ENCODE measurements around the gene PROCA1.
A peak's percentile ranks its signal among the peaks of the same experiment; 100 is the strongest.

Gene PROCA1

GRCh38 chr17:28734712-28735241 lies 23.1 kb upstream of the PROCA1 start:
- no peaks in the 10 kb centered on the region for H3K27me3 ChIP-seq (replicated peaks)
- no peak for TF ChIP-seq CTCF (IDR thresholded peaks at IDR 0.05; ENCODE audit: low read depth, low read length, missing control alignments)
- no peak for DNase-seq
- no peak overlapping the region for H3K27ac ChIP-seq
- in situ Hi-C loops (cut with HindIII; ENCODE audit: low pct_ligation_motif_present, low sequenced_read_pairs): no loop called here
- H3K36me3 ChIP-seq (replicated peaks): no peaks in the 10 kb centered on the region
- H3K4me3 ChIP-seq (ENCODE audit: low read depth, low read length): no peak overlapping the region

GRCh38 chr17:28733346-28733745 lies 21.7 kb upstream of the PROCA1 start:
- H3K27ac ChIP-seq: no peak overlapping the region
- no peak overlapping the region for H3K4me3 ChIP-seq (ENCODE audit: low read depth, low read length)
- no peak for DNase-seq
- no peak for TF ChIP-seq CTCF (IDR thresholded peaks at IDR 0.05; ENCODE audit: low read depth, low read length, missing control alignments)
- in situ Hi-C loops (cut with HindIII; ENCODE audit: low pct_ligation_motif_present, low sequenced_read_pairs): no loop called here
- no peaks in the 10 kb centered on the region for H3K36me3 ChIP-seq (replicated peaks)
- no peaks in the 10 kb centered on the region for H3K27me3 ChIP-seq (replicated peaks)

- no peak overlapping the region for H3K4me3 ChIP-seq (ENCODE audit: low read depth, low read length)
- peaks cover 3% of the 10 kb centered on the region for H3K36me3 ChIP-seq (replicated peaks)
- in situ Hi-C loops (cut with HindIII; ENCODE audit: low pct_ligation_motif_present, low sequenced_read_pairs): no loop called here
- H3K27ac ChIP-seq: no peak overlapping the region
- no peak for DNase-seq
- H3K27me3 ChIP-seq (replicated peaks): no peaks in the 10 kb centered on the region
- no peak for TF ChIP-seq CTCF (IDR thresholded peaks at IDR 0.05; ENCODE audit: low read depth, low read length, missing control alignments)
Observed at GRCh38 chr17:28729950-28730330, 18.3 kb upstream of the PROCA1 start.

GRCh38 chr17:28728364-28729200 lies 16.9 kb upstream of the PROCA1 start, which contains the start of gene NEK8:
TSS of gene NEK8 (plus strand) at chr17:28728788. CDS start at chr17:28728814, 26 bp downstream.
- DNase-seq: peak; percentile 95
- no peak for TF ChIP-seq CTCF (IDR thresholded peaks at IDR 0.05; ENCODE audit: low read depth, low read length, missing control alignments)
- Histone ChIP-seq H3K27ac (peak within 1 kb of the TSS; percentile 74), H3K36me3 (replicated peaks) (peaks cover 16% of the 10 kb centered on the region), H3K4me3 (ENCODE audit: low read depth, low read length) (peak within 1 kb of the TSS; percentile 82), H3K27me3 (replicated peaks) (no peaks in the 10 kb centered on the region)
- in situ Hi-C loops (cut with HindIII; ENCODE audit: low pct_ligation_motif_present, low sequenced_read_pairs): no loop called here

GRCh38 chr17:28726627-28727491 lies 15.2 kb upstream of the PROCA1 start:
- H3K27me3 ChIP-seq (replicated peaks): no peaks in the 10 kb centered on the region
- peak; percentile 99 for TF ChIP-seq CTCF (IDR thresholded peaks at IDR 0.05; ENCODE audit: low read depth, low read length, missing control alignments)
- peak; percentile 88 for DNase-seq
- peaks cover 31% of the 10 kb centered on the region for H3K36me3 ChIP-seq (replicated peaks)
- H3K4me3 ChIP-seq (ENCODE audit: low read depth, low read length): peak overlapping the region; percentile 70
- H3K27ac ChIP-seq: peak overlapping the region; percentile 54
- in situ Hi-C loops (cut with HindIII; ENCODE audit: low pct_ligation_motif_present, low sequenced_read_pairs): no loop called here
